Ovary (tissue), 3 donors: ENCODE measurements around the gene SEC22C.

Experiments used
- CTCF ChIP-seq, 3 donors: fragments of 450-650 bp in 2 of 3; fragments of 200-600 bp in 1 of 3; IDR thresholded peaks; one replicate each; pipeline versions ENCODE4 v1.5.1 to v1.8.0; 2016 to 2022; ENCODE audit warnings: antibody characterized with exemption in 3 of 3, mild to moderate bottlenecking in 1 of 3
- EP300 ChIP-seq: sonication (generic); formaldehyde crosslinking; IDR thresholded peaks from one replicate; pipeline ENCODE4 v1.6.1; 2017; ENCODE audit warnings: antibody characterized with exemption
- POLR2A ChIP-seq: fragments of 450-650 bp; IDR thresholded peaks from one replicate; pipeline ENCODE4 v1.6.1; 2017; ENCODE audit warnings: antibody characterized with exemption, mild to moderate bottlenecking, moderate library complexity
- donor health status: DM: no; HTN: no; CAD: no.

GRCh38 chr3:42610976-42611375 is 29.2 kb upstream of the SEC22C start:
- TF ChIP-seq CTCF (IDR thresholded peaks at IDR 0.05) (no peak), POLR2A (no peak), EP300 (no peak)
